Muscle layer of colon (tissue), 2 donors: ENCODE measurements around the gene PATL2.
A peak's percentile ranks its signal among the peaks of the same experiment; 100 is the strongest.

Source experiments
- H3K27ac ChIP-seq: one replicate; pipeline ENCODE4 v1.7.0; 2013; ENCODE audit warnings: low read depth, mild to moderate bottlenecking, low read length, moderate library complexity
- H3K27me3 ChIP-seq, 2 donors: one replicate each; pipeline ENCODE4 v1.7.0; 2013; ENCODE audit warnings: low read length in 2 of 2, mild to moderate bottlenecking in 2 of 2; ENCODE audit not compliant: insufficient read depth in 2 of 2, control insufficient read depth in 1 of 2
- H3K36me3 ChIP-seq: one replicate; pipeline ENCODE4 v1.7.0; 2013; ENCODE audit warnings: mild to moderate bottlenecking, low read length; ENCODE audit not compliant: insufficient read depth
- H3K4me1 ChIP-seq: one replicate; pipeline ENCODE4 v1.7.0; 2013; ENCODE audit warnings: mild to moderate bottlenecking, low read length; ENCODE audit not compliant: insufficient read depth
- H3K4me3 ChIP-seq, 2 donors: one replicate each; pipeline ENCODE4 v1.7.0; 2013; ENCODE audit warnings: low read length in 2 of 2, low read depth in 1 of 2, mild to moderate bottlenecking in 1 of 2, moderate library complexity in 1 of 2
- H3K9ac ChIP-seq: one replicate; pipeline ENCODE4 v1.7.0; 2013; ENCODE audit warnings: low read length
- H3K9me3 ChIP-seq: one replicate; pipeline ENCODE4 v1.7.0; 2013; ENCODE audit warnings: mild to moderate bottlenecking, low read length
- donor health status: abdominal sarcoma.
- donor health status: Adenocarcinoma of cecum.

Gene PATL2

GRCh38 chr15:44676676-44677075 lies 34.4 kb downstream of the PATL2 start:
- no peaks in the 10 kb centered on the region for H3K36me3 ChIP-seq
- H3K9ac ChIP-seq = no peak overlapping the region
- no peaks in the 10 kb centered on the region for H3K27me3 ChIP-seq
- H3K27ac ChIP-seq = no peak overlapping the region
- no peak overlapping the region for H3K4me3 ChIP-seq
- no peaks in the 10 kb centered on the region for H3K4me1 ChIP-seq
- no peaks in the 10 kb centered on the region for H3K9me3 ChIP-seq

GRCh38 chr15:44675911-44676310 lies 35.2 kb downstream of the PATL2 start:
- no peaks in the 10 kb centered on the region for H3K36me3 ChIP-seq
- H3K4me3 ChIP-seq = no peak overlapping the region
- H3K9ac ChIP-seq = no peak overlapping the region
- H3K27ac ChIP-seq = no peak overlapping the region
- H3K27me3 ChIP-seq = no peaks in the 10 kb centered on the region
- H3K9me3 ChIP-seq = no peaks in the 10 kb centered on the region
- no peaks in the 10 kb centered on the region for H3K4me1 ChIP-seq

- no peaks in the 10 kb centered on the region for H3K9me3 ChIP-seq
- H3K9ac ChIP-seq = no peak overlapping the region
- H3K27me3 ChIP-seq = no peaks in the 10 kb centered on the region
- H3K27ac ChIP-seq = no peak overlapping the region
- no peaks in the 10 kb centered on the region for H3K36me3 ChIP-seq
- no peaks in the 10 kb centered on the region for H3K4me1 ChIP-seq
- no peak overlapping the region for H3K4me3 ChIP-seq
Observed at GRCh38 chr15:44673639-44674038, 37.5 kb downstream of the PATL2 start.

GRCh38 chr15:44670087-44670950 lies 40.8 kb downstream of the PATL2 start:
- no peaks in the 10 kb centered on the region for H3K9me3 ChIP-seq
- H3K27me3 ChIP-seq = no peaks in the 10 kb centered on the region
- no peak overlapping the region for H3K27ac ChIP-seq
- no peaks in the 10 kb centered on the region for H3K4me1 ChIP-seq
- H3K4me3 ChIP-seq = no peak overlapping the region
- H3K36me3 ChIP-seq = no peaks in the 10 kb centered on the region
- no peak overlapping the region for H3K9ac ChIP-seq

- H3K36me3 ChIP-seq = no peaks in the 10 kb centered on the region
- H3K9ac ChIP-seq = no peak overlapping the region
- H3K9me3 ChIP-seq = no peaks in the 10 kb centered on the region
- H3K4me1 ChIP-seq = peaks cover 5% of the 10 kb centered on the region
- H3K27me3 ChIP-seq = no peaks in the 10 kb centered on the region
- no peak overlapping the region for H3K27ac ChIP-seq
- no peak overlapping the region for H3K4me3 ChIP-seq
Observed at GRCh38 chr15:44668921-44669320, 42.2 kb downstream of the PATL2 start.

- peaks cover 16% of the 10 kb centered on the region for H3K4me1 ChIP-seq
- no peak overlapping the region for H3K4me3 ChIP-seq
- no peaks in the 10 kb centered on the region for H3K27me3 ChIP-seq
- no peak overlapping the region for H3K9ac ChIP-seq
- no peaks in the 10 kb centered on the region for H3K36me3 ChIP-seq
- no peak overlapping the region for H3K27ac ChIP-seq
- no peaks in the 10 kb centered on the region for H3K9me3 ChIP-seq
Observed at GRCh38 chr15:44667039-44667360, 44.1 kb downstream of the PATL2 start.

GRCh38 chr15:44666210-44667038 lies 44.7 kb downstream of the PATL2 start:
- H3K36me3 ChIP-seq = no peaks in the 10 kb centered on the region
- H3K4me1 ChIP-seq = peaks cover 17% of the 10 kb centered on the region
- no peaks in the 10 kb centered on the region for H3K9me3 ChIP-seq
- H3K9ac ChIP-seq = no peak overlapping the region
- no peaks in the 10 kb centered on the region for H3K27me3 ChIP-seq
- no peak overlapping the region for H3K4me3 ChIP-seq
- no peak overlapping the region for H3K27ac ChIP-seq

- no peaks in the 10 kb centered on the region for H3K9me3 ChIP-seq
- peaks cover 8% of the 10 kb centered on the region for H3K36me3 ChIP-seq
- peaks cover 17% of the 10 kb centered on the region for H3K4me1 ChIP-seq
- H3K27ac ChIP-seq = peak within 1 kb of the TSS; percentile 95
- peak within 1 kb of the TSS; percentile 98 to 99 for H3K4me3 ChIP-seq
- no peaks in the 10 kb centered on the region for H3K27me3 ChIP-seq
- H3K9ac ChIP-seq = peak within 1 kb of the TSS; percentile 94
Observed at GRCh38 chr15:44663410-44664308, 47.5 kb downstream of the PATL2 start, which contains the start of gene SPG11. TSS of gene SPG11 (minus strand) at chr15:44663662. CDS start at chr15:44663647, 15 bp downstream.

- H3K4me1 ChIP-seq = peaks cover 17% of the 10 kb centered on the region
- H3K4me3 ChIP-seq = peak overlapping the region; percentile 98 to 99
- H3K27ac ChIP-seq = peak overlapping the region; percentile 95
- no peaks in the 10 kb centered on the region for H3K27me3 ChIP-seq
- peak overlapping the region; percentile 94 for H3K9ac ChIP-seq
- H3K9me3 ChIP-seq = no peaks in the 10 kb centered on the region
- peaks cover 8% of the 10 kb centered on the region for H3K36me3 ChIP-seq
Observed at GRCh38 chr15:44662478-44663409, 48.4 kb downstream of the PATL2 start.

- peaks cover 17% of the 10 kb centered on the region for H3K4me1 ChIP-seq
- H3K4me3 ChIP-seq = no peak overlapping the region
- H3K9me3 ChIP-seq = no peaks in the 10 kb centered on the region
- no peaks in the 10 kb centered on the region for H3K27me3 ChIP-seq
- H3K27ac ChIP-seq = no peak overlapping the region
- no peak overlapping the region for H3K9ac ChIP-seq
- peaks cover 14% of the 10 kb centered on the region for H3K36me3 ChIP-seq
Observed at GRCh38 chr15:44661576-44661975, 49.5 kb downstream of the PATL2 start.
